Small intestine (tissue), 7 donors: ENCODE data around the gene ILF3. TPM values are rescaled to one million over a fixed set of nuclear protein-coding genes. Genes with fewer than 3 reads are reported as not detected.
A peak's percentile ranks its signal among the peaks of the same experiment; 100 is the strongest.

ENCODE experiments used
- DNase-seq, 2 donors: peaks; one replicate each; pipeline versions ENCODE4 v3.0.0 to v3.0.0-alpha.2; 2013
- FAIRE-seq: peaks from 2 replicates; lab custom pipeline; 2012; peaks lifted over from hg19 to GRCh38; lab: Jason Lieb, UNC
- H3K27ac ChIP-seq, 3 donors: one replicate each; pipeline ENCODE4 v1.5.1; 2013; ENCODE audit warnings: low read length in 2 of 3, mild to moderate bottlenecking in 2 of 3, control low read depth in 1 of 3, inconsistent platforms in 1 of 3, low read depth in 1 of 3, moderate library complexity in 1 of 3
- H3K27me3 ChIP-seq, 3 donors: one replicate each; pipeline ENCODE4 v1.6.1; 2013; ENCODE audit warnings: low read length in 3 of 3, inconsistent platforms in 1 of 3; ENCODE audit not compliant: control insufficient read depth in 3 of 3, insufficient read depth in 3 of 3
- H3K36me3 ChIP-seq, 3 donors: one replicate each; pipeline ENCODE4 v1.6.1; 2013; ENCODE audit warnings: low read length in 3 of 3, inconsistent platforms in 1 of 3, low read depth in 1 of 3, mild to moderate bottlenecking in 1 of 3, moderate library complexity in 1 of 3; ENCODE audit not compliant: control insufficient read depth in 3 of 3, insufficient read depth in 2 of 3
- H3K4me1 ChIP-seq, 3 donors: one replicate each; pipeline ENCODE4 v1.6.1; 2013; ENCODE audit warnings: low read length in 2 of 3, inconsistent platforms in 1 of 3, low read depth in 1 of 3, mild to moderate bottlenecking in 1 of 3, moderate library complexity in 1 of 3; ENCODE audit not compliant: control insufficient read depth in 3 of 3, insufficient read depth in 2 of 3
- H3K4me3 ChIP-seq, 3 donors: one replicate each; pipeline ENCODE4 v1.5.1; 2013; ENCODE audit warnings: low read length in 3 of 3, control low read depth in 1 of 3, inconsistent platforms in 1 of 3, low read depth in 1 of 3, mild to moderate bottlenecking in 1 of 3, moderate library complexity in 1 of 3
- H3K9me3 ChIP-seq, 2 donors: one replicate each; pipeline ENCODE4 v1.6.1; 2013; ENCODE audit warnings: low read depth in 1 of 2, low read length in 1 of 2; ENCODE audit not compliant: control insufficient read depth in 2 of 2, insufficient read depth in 1 of 2
- WGBS, 3 donors: extraction: QIAGEN DNeasy Blood & Tissue Kit; methylation state at CpG; one replicate each; pipeline ENCODE4 v1.1.7; 2013; 5-methylcytosine and 5-hydroxymethylcytosine counted together
- polyA plus RNA-seq, 4 donors: library from polyadenylated mRNA; stranded (reverse) in 3 of 4; unstranded in 1 of 4; fragments of 200-250 nt in 3 of 4; fragments of 120-200 nt in 1 of 4; gene quantifications; one replicate each; pipeline versions ENCODE4 v1.2.1 to v1.2.3, GENCODE V29; 2013
- donor health status: healthy with polysubstance abuse.
- donor health status: control.
- donor health status: control.
- donor health status: Bipolar disorder and iron deficiency.
- donor health status: healthy.

Gene ILF3
- polyA plus RNA-seq, 4 donors = 37.3 to 170 (median 87.6) TPM

DNA sequence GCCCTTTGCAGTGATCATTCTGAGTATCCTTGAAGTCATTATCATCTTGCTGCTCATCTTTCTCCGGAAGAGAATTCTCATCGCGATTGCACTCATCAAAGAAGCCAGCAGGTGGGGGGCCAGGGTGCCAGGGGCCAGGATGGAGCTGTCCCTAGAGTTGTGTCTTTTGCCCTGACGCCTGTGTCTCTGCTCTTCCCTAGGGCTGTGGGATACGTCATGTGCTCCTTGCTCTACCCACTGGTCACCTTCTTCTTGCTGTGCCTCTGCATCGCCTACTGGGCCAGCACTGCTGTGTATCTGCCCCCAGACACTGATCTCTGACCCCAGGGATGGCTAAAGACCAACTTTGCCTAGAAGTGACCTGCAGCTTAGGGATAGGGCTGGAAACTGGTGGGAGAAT, 19.2 kb upstream of the ILF3 start:
- H3K9me3 ChIP-seq = no peaks in the 10 kb centered on the region
- no peak overlapping the region for H3K27ac ChIP-seq
- peaks cover 0 to under 1% (median 0%) of the 10 kb centered on the region in 3 donors for H3K4me1 ChIP-seq
- peaks cover 5 to 68% (median 9%) of the 10 kb centered on the region in 3 donors for H3K36me3 ChIP-seq
- WGBS, 3 donors = 92 to 93% (median 92%) methylated on average over 6 of the region's 6 CpGs
- no peak for DNase-seq
- FAIRE-seq = no peak
- no peaks in the 10 kb centered on the region for H3K27me3 ChIP-seq
- H3K4me3 ChIP-seq = no peak overlapping the region

- no peak overlapping the region for H3K27ac ChIP-seq
- peaks cover 0 to 5% (median 0%) of the 10 kb centered on the region in 3 donors for H3K4me1 ChIP-seq
- no peak overlapping the region for H3K4me3 ChIP-seq
- 92 to 94% (median 92%) methylated on average over 37 of the region's 37 CpGs for WGBS, 3 donors
- FAIRE-seq (no peak), DNase-seq (no peak)
- no peaks in the 10 kb centered on the region for H3K27me3 ChIP-seq
- peaks cover 5 to 68% (median 9%) of the 10 kb centered on the region in 3 donors for H3K36me3 ChIP-seq
- H3K9me3 ChIP-seq = no peaks in the 10 kb centered on the region
Measured at GRCh38 chr19:10636304-10636972, 17.7 kb upstream of the ILF3 start.

- no peak for FAIRE-seq
- Histone ChIP-seq H3K27me3 (no peaks in the 10 kb centered on the region), H3K4me3 (no peak overlapping the region), H3K4me1 (peaks cover 0 to 5% (median 0%) of the 10 kb centered on the region in 3 donors), H3K9me3 (no peaks in the 10 kb centered on the region), H3K36me3 (peaks cover 5 to 69% (median 9%) of the 10 kb centered on the region in 3 donors), H3K27ac (no peak overlapping the region)
- DNase-seq = no peak
- 79 to 87% (median 84%) methylated on average over 8 of the region's 8 CpGs for WGBS, 3 donors
Measured at GRCh38 chr19:10637894-10638293, 16.3 kb upstream of the ILF3 start.

DNA sequence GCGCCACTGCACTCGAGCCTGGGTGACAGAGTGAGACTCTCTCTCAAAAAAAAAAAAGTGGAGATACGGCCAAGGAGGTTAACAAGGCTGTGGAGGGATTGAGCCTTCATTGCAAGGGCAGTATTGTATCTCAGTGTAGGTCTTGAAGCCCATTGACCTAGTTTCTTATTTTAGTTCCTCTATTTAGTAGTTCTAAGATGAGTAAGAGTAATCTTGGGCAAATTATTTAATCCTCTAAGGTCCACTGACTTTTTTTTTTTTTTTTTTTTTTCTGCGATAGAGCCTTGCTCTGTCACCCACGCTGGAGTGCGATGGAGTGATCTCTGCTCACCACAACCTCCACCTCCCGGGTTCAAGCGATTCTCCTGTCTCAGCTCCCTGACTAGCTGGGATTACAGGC, 14.3 kb upstream of the ILF3 start:
- Histone ChIP-seq H3K27ac (no peak overlapping the region), H3K4me1 (peaks cover 0 to 15% (median 0%) of the 10 kb centered on the region in 3 donors), H3K4me3 (no peak overlapping the region), H3K36me3 (peaks cover 5 to 78% (median 12%) of the 10 kb centered on the region in 3 donors), H3K27me3 (no peaks in the 10 kb centered on the region), H3K9me3 (no peaks in the 10 kb centered on the region)
- DNase-seq = no peak
- 74 to 86% (median 76%) methylated on average over 7 to 8 of the region's 8 CpGs for WGBS, 3 donors
- no peak for FAIRE-seq

GRCh38 chr19:10640361-10640760, 13.8 kb upstream of the ILF3 start:
- 2 to 59% (median 28%) methylated on average over 2 of the region's 2 CpGs for WGBS, 3 donors
- H3K27me3 ChIP-seq = no peaks in the 10 kb centered on the region
- FAIRE-seq (no peak), DNase-seq (peak; percentile 60 to 85)
- H3K4me1 ChIP-seq = peaks cover 0 to 15% (median 0%) of the 10 kb centered on the region in 3 donors
- H3K9me3 ChIP-seq = no peaks in the 10 kb centered on the region
- no peak overlapping the region for H3K4me3 ChIP-seq
- no peak overlapping the region for H3K27ac ChIP-seq
- peaks cover 5 to 73% (median 8%) of the 10 kb centered on the region in 3 donors for H3K36me3 ChIP-seq

DNA sequence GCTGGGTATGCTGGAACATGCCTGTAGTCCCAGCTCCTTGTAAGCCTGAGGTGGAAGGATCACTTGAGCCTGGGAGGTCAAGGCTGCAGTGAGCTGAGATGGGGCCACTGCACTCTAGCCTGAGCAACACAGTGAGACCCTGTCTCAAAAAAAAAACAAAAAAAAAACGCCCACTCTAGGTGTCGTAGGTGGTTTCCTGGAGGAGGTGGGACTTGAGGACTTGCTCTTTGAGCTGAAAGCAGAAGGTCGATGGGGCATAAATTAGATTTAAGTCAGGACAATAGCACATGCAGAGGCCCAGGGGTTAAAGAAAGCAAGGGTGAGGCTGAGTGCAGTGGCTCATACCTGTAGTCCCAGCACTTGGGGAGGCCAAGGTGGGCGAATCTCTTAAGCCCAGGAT, 12.9 kb upstream of the ILF3 start:
- Histone ChIP-seq H3K4me1 (peaks cover 0 to 15% (median 0%) of the 10 kb centered on the region in 3 donors), H3K9me3 (no peaks in the 10 kb centered on the region), H3K36me3 (peaks cover 3 to 67% (median 8%) of the 10 kb centered on the region in 3 donors), H3K27me3 (no peaks in the 10 kb centered on the region), H3K27ac (no peak overlapping the region), H3K4me3 (no peak overlapping the region)
- FAIRE-seq (no peak), DNase-seq (no peak)
- WGBS, 3 donors = 64 to 78% (median 75%) methylated on average over 4 of the region's 4 CpGs

DNA sequence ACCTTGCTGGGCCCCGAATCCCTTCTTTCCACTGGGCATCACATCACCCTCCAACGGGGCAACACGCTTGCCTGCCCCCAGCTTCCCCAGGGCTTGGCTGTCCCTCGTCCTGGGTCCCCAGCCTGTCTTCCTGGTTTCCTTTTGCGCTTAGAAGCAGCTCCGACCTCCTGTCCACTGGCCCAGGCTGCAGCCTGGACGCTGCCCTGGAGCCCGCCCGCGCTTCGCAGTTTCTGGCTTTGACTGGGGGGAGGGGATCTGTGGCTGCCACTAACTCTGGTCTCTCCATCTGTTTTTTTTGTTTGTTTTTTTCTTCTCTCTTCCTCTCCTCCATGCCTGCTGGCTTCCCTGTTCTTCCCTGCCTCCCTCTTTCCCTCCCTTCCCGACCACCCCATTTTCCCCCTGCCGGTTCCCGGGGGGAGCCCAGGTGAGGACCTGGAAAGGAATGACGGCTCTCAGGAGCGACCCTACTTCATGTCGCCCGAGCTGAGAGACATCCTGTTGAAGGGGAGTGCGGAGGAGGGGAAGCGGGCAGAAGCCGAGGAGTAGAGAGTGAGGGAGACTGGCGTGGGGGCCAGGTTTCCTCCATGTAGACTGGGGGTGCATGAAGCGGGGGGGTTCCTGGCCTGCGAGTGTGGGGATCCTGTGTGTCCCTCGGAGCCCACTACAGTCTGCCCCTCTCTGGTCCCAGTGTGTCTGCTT, 11.5 kb upstream of the ILF3 start:
- H3K4me1 ChIP-seq = peaks cover 0 to 15% (median 0%) of the 10 kb centered on the region in 3 donors
- H3K36me3 ChIP-seq = peaks cover 0 to 53% (median 5%) of the 10 kb centered on the region in 3 donors
- no peak overlapping the region for H3K27ac ChIP-seq
- H3K9me3 ChIP-seq = no peaks in the 10 kb centered on the region
- H3K27me3 ChIP-seq = no peaks in the 10 kb centered on the region
- 82 to 86% (median 84%) methylated on average over 22 to 25 of the region's 25 CpGs for WGBS, 3 donors
- DNase-seq = no peak
- H3K4me3 ChIP-seq = no peak overlapping the region
- no peak for FAIRE-seq

DNA sequence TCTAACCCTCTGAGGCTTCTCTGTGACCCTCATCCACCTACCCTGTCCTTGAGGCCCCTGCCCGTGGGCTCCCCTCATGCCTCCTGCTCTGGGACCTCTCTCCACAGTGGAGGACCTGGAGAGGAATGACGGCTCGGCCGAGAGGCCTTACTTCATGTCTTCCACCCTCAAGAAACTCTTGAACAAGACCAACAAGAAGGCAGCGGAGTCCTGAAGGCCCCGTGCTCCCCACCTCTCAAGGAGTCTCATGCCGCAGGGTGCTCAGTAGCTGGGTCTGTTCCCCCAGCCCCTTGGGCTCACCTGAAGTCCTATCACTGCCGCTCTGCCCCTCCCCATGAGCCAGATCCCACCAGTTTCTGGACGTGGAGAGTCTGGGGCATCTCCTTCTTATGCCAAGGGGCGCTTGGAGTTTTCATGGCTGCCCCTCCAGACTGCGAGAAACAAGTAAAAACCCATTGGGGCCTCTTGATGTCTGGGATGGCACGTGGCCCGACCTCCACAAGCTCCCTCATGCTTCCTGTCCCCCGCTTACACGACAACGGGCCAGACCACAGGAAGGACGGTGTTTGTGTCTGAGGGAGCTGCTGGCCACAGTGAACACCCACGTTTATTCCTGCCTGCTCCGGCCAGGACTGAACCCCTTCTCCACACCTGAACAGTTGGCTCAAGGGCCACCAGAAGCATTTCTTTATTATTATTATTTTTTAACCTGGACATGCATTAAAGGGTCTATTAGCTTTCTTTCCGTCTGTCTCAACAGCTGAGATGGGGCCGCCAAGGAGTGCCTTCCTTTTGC, 10.8 kb upstream of the ILF3 start:
- Histone ChIP-seq H3K4me1 (peaks cover 0 to 15% (median 0%) of the 10 kb centered on the region in 3 donors), H3K36me3 (peaks cover 0 to 47% (median 3%) of the 10 kb centered on the region in 3 donors), H3K27ac (no peak overlapping the region), H3K27me3 (no peaks in the 10 kb centered on the region), H3K4me3 (no peak overlapping the region), H3K9me3 (no peaks in the 10 kb centered on the region)
- 72 to 82% (median 74%) methylated on average over 21 of the region's 21 CpGs for WGBS, 3 donors
- DNase-seq (peak in 1 of 2 donors; percentile 7), FAIRE-seq (no peak)
